IMR-90 (cell line): ENCODE measurements around the gene PREB. TPM values are rescaled to one million over a fixed set of nuclear protein-coding genes. Genes with fewer than 3 reads are reported as not detected.

ENCODE experiments used
- ATAC-seq: fragments of 200-7000 bp; cut with Tn5 transposase; 2 replicates; pipeline ENCODE4 v1.9.1; 2020; ENCODE audit warnings: low read depth, mild to moderate bottlenecking, moderate library complexity
- BruUV-seq: library from RNA; stranded (reverse); fragments of 400-500 nt; replicated peaks from 2 replicates; lab custom pipeline; 2021; lab: Mats Ljungman, UMichigan
- CTCF ChIA-PET: fragments of 300-600 bp; formaldehyde crosslinking; extraction: SDS; loops from one replicate; lab custom pipeline; 2021; ENCODE audit warnings: antibody characterized with exemption; lab: Yijun Ruan, JAX
- POLR2A ChIA-PET: fragments of 300-600 bp; sonication (Branson Sonifier 250); formaldehyde crosslinking; loops from one replicate; lab custom pipeline; 2022; ENCODE audit warnings: antibody characterized with exemption; ENCODE audit not compliant: unreplicated experiment; lab: Charles Lee
- DNase-seq: peaks from one replicate; pipeline ENCODE4 v3.0.0; 2013
- H2AFZ ChIP-seq: replicated peaks from 2 replicates; pipeline ENCODE3; 2013; ENCODE audit warnings: low read length, mild to moderate bottlenecking; ENCODE audit not compliant: poor library complexity
- H2AK5ac ChIP-seq: 2 replicates; pipeline ENCODE4 v1.6.1; 2013; ENCODE audit warnings: low read depth, low read length, inconsistent platforms
- H2AK9ac ChIP-seq: replicated peaks from 2 replicates; pipeline ENCODE3; 2013; ENCODE audit warnings: mild to moderate bottlenecking, low read depth, low read length, moderate library complexity; ENCODE audit not compliant: poor library complexity
- H2BK120ac ChIP-seq: 2 replicates; pipeline ENCODE4 v1.6.1; 2013; ENCODE audit warnings: low read depth, low read length, inconsistent platforms
- H2BK15ac ChIP-seq: 3 replicates; pipeline ENCODE4 v1.6.1; 2013; ENCODE audit warnings: low read depth, low read length, inconsistent platforms
- H2BK20ac ChIP-seq: 2 replicates; pipeline ENCODE4 v1.6.1; 2013; ENCODE audit warnings: low read depth, mild to moderate bottlenecking, inconsistent platforms, low read length, moderate library complexity
- H2BK5ac ChIP-seq: 2 replicates; pipeline ENCODE4 v1.6.1; 2013; ENCODE audit warnings: mild to moderate bottlenecking, low read depth, low read length, inconsistent platforms; ENCODE audit not compliant: poor library complexity, severe bottlenecking
- H3K14ac ChIP-seq: replicated peaks from 2 replicates; pipeline ENCODE4 v1.6.1; 2013; ENCODE audit warnings: low read depth, low read length, inconsistent platforms
- H3K18ac ChIP-seq: 2 replicates; pipeline ENCODE4 v1.6.1; 2013; ENCODE audit warnings: low read depth, low read length, control low read depth
- H3K23ac ChIP-seq: 2 replicates; pipeline ENCODE4 v1.6.1; 2013; ENCODE audit warnings: low read depth, low read length, inconsistent platforms
- H3K27ac ChIP-seq: 2 replicates; pipeline ENCODE4 v1.5.1; 2013; ENCODE audit warnings: mild to moderate bottlenecking, control low read depth, low read length; ENCODE audit not compliant: insufficient read depth
- H3K27me3 ChIP-seq: 2 replicates; pipeline ENCODE4 v1.6.1; 2013; ENCODE audit warnings: low read length; ENCODE audit not compliant: control insufficient read depth, insufficient read depth
- H3K36me3 ChIP-seq: 2 replicates; pipeline ENCODE4 v1.6.1; 2013; ENCODE audit warnings: low read length, mixed read lengths; ENCODE audit not compliant: control insufficient read depth, insufficient read depth
- H3K4ac ChIP-seq: 2 replicates; pipeline ENCODE4 v1.6.1; 2013; ENCODE audit warnings: low read depth, low read length, inconsistent platforms
- H3K4me1 ChIP-seq: 2 replicates; pipeline ENCODE4 v1.6.1; 2013; ENCODE audit warnings: low read length, mixed read lengths; ENCODE audit not compliant: control insufficient read depth, insufficient read depth
- H3K4me2 ChIP-seq: 2 replicates; pipeline ENCODE4 v1.6.1; 2013; ENCODE audit warnings: low read depth, mild to moderate bottlenecking, control low read depth, low read length, moderate library complexity
- H3K4me3 ChIP-seq: 2 replicates; pipeline ENCODE4 v1.5.1; 2013; ENCODE audit warnings: low read depth, mild to moderate bottlenecking, control low read depth, low read length, moderate library complexity; ENCODE audit not compliant: insufficient read depth
- H3K56ac ChIP-seq: 2 replicates; pipeline ENCODE4 v1.6.1; 2013; ENCODE audit warnings: low read length, inconsistent platforms; ENCODE audit not compliant: insufficient read depth; ENCODE audit errors: extremely low read depth
- H3K79me1 ChIP-seq, 2 experiments: 2 replicates each; pipeline ENCODE4 v1.6.1; 2013; ENCODE audit warnings: low read length in 2 of 2, inconsistent platforms in 1 of 2, low read depth in 1 of 2
- H3K9ac ChIP-seq: 2 replicates; pipeline ENCODE4 v1.6.1; 2013; ENCODE audit warnings: low read depth, low read length, control low read depth
- H3K9me1 ChIP-seq: 2 replicates; pipeline ENCODE4 v1.6.1; 2013; ENCODE audit warnings: low read length, inconsistent platforms; ENCODE audit not compliant: insufficient read depth
- H3K9me3 ChIP-seq: 2 replicates; pipeline ENCODE4 v1.6.1; 2013; ENCODE audit warnings: low read length; ENCODE audit not compliant: control insufficient read depth, insufficient read depth
- H4K20me1 ChIP-seq: 2 replicates; pipeline ENCODE4 v1.6.1; 2013; ENCODE audit warnings: low read length, inconsistent platforms; ENCODE audit not compliant: insufficient read depth
- H4K5ac ChIP-seq: 2 replicates; pipeline ENCODE4 v1.6.1; 2013; ENCODE audit warnings: mild to moderate bottlenecking, low read depth, low read length, control low read depth
- H4K8ac ChIP-seq, 2 experiments: 2 replicates each; pipeline ENCODE4 v1.6.1; 2013; ENCODE audit warnings: low read depth in 2 of 2, low read length in 2 of 2, control low read depth in 1 of 2, inconsistent platforms in 1 of 2
- H4K91ac ChIP-seq: 2 replicates; pipeline ENCODE4 v1.6.1; 2013; ENCODE audit warnings: low read depth, low read length, inconsistent platforms; ENCODE audit not compliant: insufficient read depth
- BHLHE40 ChIP-seq: fragments of 150-350 bp; IDR thresholded peaks from 2 replicates; pipeline ENCODE4 v1.6.1; 2016; ENCODE audit warnings: mild to moderate bottlenecking, low read depth, low read length
- CEBPB ChIP-seq: IDR thresholded peaks from 2 replicates; pipeline ENCODE4 v1.6.1; 2012; ENCODE audit warnings: low read depth, low read length, improper control_type of control experiment
- CHD1 ChIP-seq: IDR thresholded peaks from 2 replicates; pipeline ENCODE4 v1.6.1; 2012; ENCODE audit warnings: low read depth, low read length, improper control_type of control experiment
- FOS ChIP-seq: fragments of 150-350 bp; IDR thresholded peaks from 2 replicates; pipeline ENCODE4 v1.6.1; 2016; ENCODE audit warnings: low read depth, low read length
- MAFK ChIP-seq: IDR thresholded peaks from 2 replicates; pipeline ENCODE4 v1.6.1; 2012; ENCODE audit warnings: low read depth, low read length, improper control_type of control experiment
- MXI1 ChIP-seq: IDR thresholded peaks from 2 replicates; pipeline ENCODE4 v1.6.1; 2012; ENCODE audit warnings: low read depth, mild to moderate bottlenecking, low read length, moderate library complexity, borderline replicate concordance
- NFE2L2 ChIP-seq: fragments of 150-350 bp; IDR thresholded peaks from 2 replicates; pipeline ENCODE4 v1.6.1; 2016; ENCODE audit warnings: low read depth, mild to moderate bottlenecking, low read length
- RAD21 ChIP-seq: IDR thresholded peaks from 2 replicates; pipeline ENCODE4 v1.6.1; 2012; ENCODE audit warnings: low read length, improper control_type of control experiment
- RCOR1 ChIP-seq: IDR thresholded peaks from 2 replicates; pipeline ENCODE4 v1.6.1; 2012; ENCODE audit warnings: mild to moderate bottlenecking, low read length, improper control_type of control experiment; ENCODE audit not compliant: insufficient replicate concordance
- RFX5 ChIP-seq: IDR thresholded peaks from 2 replicates; pipeline ENCODE4 v1.8.0; 2012; ENCODE audit warnings: low read depth, mild to moderate bottlenecking, low read length, moderate library complexity
- SMC3 ChIP-seq: fragments of 150-350 bp; IDR thresholded peaks from 2 replicates; pipeline ENCODE4 v1.6.1; 2016; ENCODE audit warnings: low read depth, mild to moderate bottlenecking, antibody characterized with exemption, low read length, moderate library complexity
- WGBS, 2 experiments: methylation state at CpG; one replicate each; pipeline versions ENCODE4 v1.1.5 to v1.1.7; 2013; ENCODE audit warnings: missing lambda C conversion rate in 2 of 2; ENCODE audit not compliant: insufficient read length in 1 of 2; ENCODE audit errors: extremely low coverage in 2 of 2; 5-methylcytosine and 5-hydroxymethylcytosine counted together
- dilution Hi-C: fragments of 300-500 bp; cut with HindIII; formaldehyde crosslinking; loops from one replicate; pipeline ENCODE4 v1.14.3; 2018; ENCODE audit warnings: low sequenced_read_pairs; ENCODE audit not compliant: unreplicated experiment
- in situ Hi-C: fragments of 300-500 bp; cut with MboI; formaldehyde crosslinking; loops from 3 replicates; pipeline ENCODE4 v1.14.3; 2019; ENCODE audit warnings: low sequenced_read_pairs, inconsistent platforms, mixed read lengths
- intact Hi-C: fragments of 100-400 bp; cut with micrococcal nuclease; formaldehyde crosslinking; loops from 2 replicates; pipeline ENCODE4 v1.10.0; 2022
- polyA plus RNA-seq, 3 experiments: library from polyadenylated mRNA; depleted of rRNA; stranded (reverse); fragments of >200 nt; gene quantifications; 2 replicates each; pipeline ENCODE4 v1.2.3, GENCODE V29; 2012; ENCODE audit warnings: low replicate concordance in 1 of 3
- total RNA-seq: library from RNA; depleted of rRNA; stranded (reverse); fragments of >200 nt; gene quantifications from 2 replicates; pipeline ENCODE4 v1.2.3, GENCODE V29; 2012
- TF ChIP-seq, protein P1 (sequence below): fragments of 150-350 bp; IDR thresholded peaks from 2 replicates; pipeline ENCODE4 v1.6.1; 2016; ENCODE audit warnings: low read depth, mild to moderate bottlenecking, low read length, moderate library complexity, borderline replicate concordance

Gene PREB
- total and polyA plus RNA-seq, 2 of the 4 experiments (the other 2 are of a cell fraction) = 38.9 to 52.2 TPM

GRCh38 chr2:27097341-27097740, 37.1 kb downstream of the PREB start:
- Histone ChIP-seq H2AK9ac (no peak overlapping the region), H2BK15ac (no peak overlapping the region), H3K9ac (no peak overlapping the region), H2BK20ac (no peak overlapping the region), H3K56ac (no peak overlapping the region), H3K23ac (no peak overlapping the region), H2AK5ac (no peak overlapping the region), H3K4me3 (no peak overlapping the region), H3K27ac (no peak overlapping the region), H4K91ac (no peak overlapping the region), H3K79me1 (no peaks in the 10 kb centered on the region), H3K4ac (no peak overlapping the region), H4K5ac (no peak overlapping the region), H3K18ac (no peak overlapping the region), H3K36me3 (no peaks in the 10 kb centered on the region), H2BK120ac (no peak overlapping the region), H2BK5ac (no peak overlapping the region), H4K20me1 (no peaks in the 10 kb centered on the region; the same call in 1 of the 2 replicates), H3K14ac (no peak overlapping the region), H3K9me1 (peaks cover 7% of the 10 kb centered on the region; the same call in 1 of the 2 replicates), H4K8ac (no peak overlapping the region), H3K9me3 (no peaks in the 10 kb centered on the region), H2AFZ (no peak overlapping the region), H3K4me2 (no peak overlapping the region), H3K27me3 (peaks cover 11% of the 10 kb centered on the region), H3K4me1 (0 out of 2 replicates have a peak, but pooled peaks cover 3% of the 10 kb centered on the region)
- in situ Hi-C loops (loop anchor here (5.0 kb wide), 1 partner anchor 185 kb away; the partner anchor contains the start of gene TRIM54), dilution Hi-C loops (no loop called here), intact Hi-C loops (no loop called here)
- ChIA-PET POLR2A (no interaction called here), CTCF (interaction anchor here (2.2 kb wide), 1 partner anchor 94 kb away, joined by 7 read pairs; no protein-coding TSS in a partner anchor)
- ATAC-seq (no peak), DNase-seq (no peak)
- WGBS, 2 experiments = no CpG with 5 or more reads among the region's 14 CpGs
- BruUV-seq = no TSS peak
- TF ChIP-seq MXI1 = no peak
- TF ChIP-seq CHD1 = no peak
- no peak for TF ChIP-seq CEBPB
- no peak for TF ChIP-seq RAD21
- TF ChIP-seq, protein P1, sequence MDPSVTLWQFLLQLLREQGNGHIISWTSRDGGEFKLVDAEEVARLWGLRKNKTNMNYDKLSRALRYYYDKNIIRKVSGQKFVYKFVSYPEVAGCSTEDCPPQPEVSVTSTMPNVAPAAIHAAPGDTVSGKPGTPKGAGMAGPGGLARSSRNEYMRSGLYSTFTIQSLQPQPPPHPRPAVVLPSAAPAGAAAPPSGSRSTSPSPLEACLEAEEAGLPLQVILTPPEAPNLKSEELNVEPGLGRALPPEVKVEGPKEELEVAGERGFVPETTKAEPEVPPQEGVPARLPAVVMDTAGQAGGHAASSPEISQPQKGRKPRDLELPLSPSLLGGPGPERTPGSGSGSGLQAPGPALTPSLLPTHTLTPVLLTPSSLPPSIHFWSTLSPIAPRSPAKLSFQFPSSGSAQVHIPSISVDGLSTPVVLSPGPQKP = no peak
- TF ChIP-seq RFX5 = no peak
- TF ChIP-seq SMC3 = no peak
- TF ChIP-seq NFE2L2 = no peak
- no peak for TF ChIP-seq RCOR1
- TF ChIP-seq BHLHE40 = no peak
- TF ChIP-seq MAFK = no peak
- TF ChIP-seq FOS = no peak
